Activated CD8-positive, alpha-beta memory T cell treated with anti-CD3 and anti-CD28 coated beads for 48 hours (primary cell): ENCODE data around the gene P3H1.
"Not testable (repeated sequence)": the region's sequence is repeated elsewhere in the genome, so short reads cannot be mapped to it uniquely, and the experiment has no call there.

Source experiments
- DNase-seq, 3 experiments: peaks; one replicate each; pipeline ENCODE4 v3.0.0-alpha.2; 2020; ENCODE audit warnings: low read depth in 2 of 3, low spot score in 2 of 3

Gene P3H1

GRCh38 chr1:42733415-42734200 is 33.2 kb downstream of the P3H1 start:
- no peak for DNase-seq

GRCh38 chr1:42732126-42732680 is 34.6 kb downstream of the P3H1 start:
- no peak for DNase-seq

GRCh38 chr1:42731585-42731984 is 35.2 kb downstream of the P3H1 start:
- DNase-seq = no peak

- DNase-seq = peak in 2 of 3 experiments; percentile 18 to 27
These were observed 35.8 kb downstream of the P3H1 start for GRCh38 chr1:42730988-42731387.

GRCh38 chr1:42730002-42730401 is 36.8 kb downstream of the P3H1 start:
- no peak for DNase-seq

GRCh38 chr1:42725820-42726219 is 41.0 kb downstream of the P3H1 start:
- DNase-seq = not testable (repeated sequence)

- no peak for DNase-seq
These were observed 43.3 kb downstream of the P3H1 start for GRCh38 chr1:42723511-42723910.

GRCh38 chr1:42722403-42722802 is 44.4 kb downstream of the P3H1 start:
- not testable (repeated sequence) for DNase-seq

- no peak for DNase-seq
These were observed 44.9 kb downstream of the P3H1 start for GRCh38 chr1:42721926-42722325.

GRCh38 chr1:42720868-42721267 is 46.0 kb downstream of the P3H1 start:
- no peak for DNase-seq

GRCh38 chr1:42714441-42714840 is 52.4 kb downstream of the P3H1 start:
- not testable (repeated sequence) for DNase-seq

- DNase-seq = no peak
These were observed 53.5 kb downstream of the P3H1 start for GRCh38 chr1:42713293-42713692.

GRCh38 chr1:42712808-42713207 is 54.0 kb downstream of the P3H1 start:
- DNase-seq = not testable (repeated sequence)

- DNase-seq = no peak
These were observed 62.9 kb downstream of the P3H1 start for GRCh38 chr1:42703888-42704464.

GRCh38 chr1:42700006-42700405 is 66.8 kb downstream of the P3H1 start:
- DNase-seq = no peak

- DNase-seq = no peak
These were observed 68.6 kb downstream of the P3H1 start for GRCh38 chr1:42698081-42698813.
